ENCODE measurements around the gene SULT1A1. TPM values are rescaled to one million over a fixed set of nuclear protein-coding genes. Genes with fewer than 3 reads are reported as not detected.

SULT1A1 gene
- total RNA-seq, 1 donor from 2014 or later: 4.4 TPM

DNA sequence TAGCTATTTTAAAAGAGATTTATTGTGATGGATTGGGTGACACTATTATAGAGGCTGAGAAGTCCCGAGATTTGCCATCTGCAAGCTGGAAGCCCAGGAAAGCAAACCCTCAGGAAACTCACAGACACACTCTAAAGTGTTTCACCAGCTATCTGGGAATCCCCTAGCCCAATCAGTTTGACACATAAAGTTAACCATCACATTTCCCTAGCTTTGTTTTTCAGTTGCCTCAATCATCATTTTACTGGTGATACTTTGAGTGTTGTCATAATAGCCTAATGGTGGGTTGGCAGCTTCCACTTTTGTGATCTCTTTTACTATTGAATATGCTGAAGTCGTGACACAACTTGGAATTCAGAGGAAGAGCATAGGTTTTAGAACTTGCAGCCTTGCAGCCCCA lies 54.3 kb downstream of the SULT1A1 start:
- no peak for DNase-seq

Other genes with a start within 250 kb of the SULT1A1 start
- gene NPIPB6, start 246.5 kb downstream of the SULT1A1 start, total RNA-seq: not detected in 2 replicates
- gene EIF3CL, start 206.2 kb downstream of the SULT1A1 start, total RNA-seq: 183 and 187 TPM in 2 replicates
- gene NPIPB7, start 137.7 kb downstream of the SULT1A1 start, total RNA-seq: not detected in 2 replicates
- gene CLN3, start 118.0 kb downstream of the SULT1A1 start, total RNA-seq: 20.1 and 29.2 TPM in 2 replicates
- gene APOBR, start 115.4 kb downstream of the SULT1A1 start, total RNA-seq: under 0.01 and 0.05 TPM in 2 replicates
- gene IL27, start 103.2 kb downstream of the SULT1A1 start, total RNA-seq: not detected in 2 replicates
- 3.8 and 4.9 TPM in 2 replicates for gene NUPR1, start 71.1 kb downstream of the SULT1A1 start, total RNA-seq
- 8.7 and 10.0 TPM in 2 replicates for gene SGF29, start 56.1 kb downstream of the SULT1A1 start, total RNA-seq
- 0.14 TPM in 1 of 2 replicates, not detected in the other for gene SULT1A2, start 13.0 kb downstream of the SULT1A1 start, total RNA-seq
- gene NPIPB8, start 28.0 kb upstream of the SULT1A1 start, total RNA-seq: 0.17 TPM in 1 of 2 replicates, not detected in the other
- gene EIF3C, start 101.4 kb upstream of the SULT1A1 start, total RNA-seq: 147 and 213 TPM in 2 replicates
- 1.9 and 4.9 TPM in 2 replicates for gene NPIPB9, start 141.7 kb upstream of the SULT1A1 start, total RNA-seq
- gene ATXN2L, start 213.0 kb upstream of the SULT1A1 start, total RNA-seq: 33.5 and 74.3 TPM in 2 replicates
- 127 and 181 TPM in 2 replicates for gene TUFM, start 236.3 kb upstream of the SULT1A1 start, total RNA-seq